Memory B cell (primary cell): ENCODE results near the gene RFX1.

Source experiments
- ATAC-seq: fragments of 150-1000 bp; cut with Tn5 transposase; 2 replicates; pipeline ENCODE4 v1.10.0; 2021; ENCODE audit warnings: low read depth, mild to moderate bottlenecking, moderate library complexity
- DNase-seq, 2 donors: peaks; one replicate each; pipeline ENCODE4 v3.0.0; 2022; ENCODE audit warnings: low spot score in 2 of 2
- H3K27ac Mint-ChIP-seq: one replicate; pipeline ENCODE4 v1.8.0; 2022; ENCODE audit warnings: mild to moderate bottlenecking, moderate library complexity, mixed read lengths
- H3K27me3 Mint-ChIP-seq: one replicate; pipeline ENCODE4 v1.8.0; 2022; ENCODE audit warnings: mixed read lengths
- H3K36me3 Mint-ChIP-seq: one replicate; pipeline ENCODE4 v1.8.0; 2022; ENCODE audit warnings: mild to moderate bottlenecking, mixed read lengths
- H3K4me1 Mint-ChIP-seq: one replicate; pipeline ENCODE4 v1.8.0; 2022; ENCODE audit warnings: mixed read lengths
- H3K4me3 Mint-ChIP-seq: one replicate; pipeline ENCODE4 v1.8.0; 2022; ENCODE audit warnings: mild to moderate bottlenecking, moderate library complexity, mixed read lengths
- H3K9me3 Mint-ChIP-seq: one replicate; pipeline ENCODE4 v1.8.0; 2022; ENCODE audit warnings: mixed read lengths

RFX1 gene

GRCh38 chr19:14015524-14016035 lies 9.5 kb upstream of the RFX1 start:
- peak in 1 of 2 donors; percentile 52 for DNase-seq
- peak; percentile 91 for ATAC-seq

DNA sequence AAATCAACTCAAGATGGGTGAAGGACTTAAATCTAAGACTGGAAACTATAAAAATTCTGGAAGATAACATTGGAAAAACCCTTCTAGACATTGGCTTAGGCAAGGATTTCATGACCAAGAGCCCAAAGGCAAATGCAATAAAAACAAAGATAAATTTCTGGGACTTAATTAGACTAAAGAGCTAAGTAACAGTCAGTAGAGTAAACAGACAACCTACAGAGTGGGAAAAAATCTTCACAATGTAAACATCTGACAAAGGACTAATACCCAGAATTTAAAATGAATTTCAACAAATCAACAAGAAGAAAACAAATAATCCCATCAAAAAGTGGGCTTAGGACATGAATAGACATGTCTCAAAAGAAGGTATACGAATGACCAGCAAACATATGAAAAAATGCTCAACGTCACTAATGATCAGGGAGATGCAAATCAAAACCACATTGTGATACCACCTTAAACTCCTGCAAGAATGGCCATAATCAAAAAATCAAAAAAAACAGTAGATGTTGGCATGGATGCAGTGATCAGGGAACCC lies 6.3 kb upstream of the RFX1 start:
- peaks cover 17% of the 10 kb centered on the region for H3K4me1 Mint-ChIP-seq
- no peak for DNase-seq
- no peaks in the 10 kb centered on the region for H3K36me3 Mint-ChIP-seq

More at GRCh38 chr19:14015524-14016035, 9.5 kb upstream of the RFX1 start:
- Mint-ChIP-seq H3K9me3 (no peaks in the 10 kb centered on the region), H3K4me1 (peaks cover 23% of the 10 kb centered on the region), H3K36me3 (no peaks in the 10 kb centered on the region), H3K27me3 (no peaks in the 10 kb centered on the region), H3K4me3 (peak overlapping the region; percentile 77), H3K27ac (peak overlapping the region; percentile 91)

DNA sequence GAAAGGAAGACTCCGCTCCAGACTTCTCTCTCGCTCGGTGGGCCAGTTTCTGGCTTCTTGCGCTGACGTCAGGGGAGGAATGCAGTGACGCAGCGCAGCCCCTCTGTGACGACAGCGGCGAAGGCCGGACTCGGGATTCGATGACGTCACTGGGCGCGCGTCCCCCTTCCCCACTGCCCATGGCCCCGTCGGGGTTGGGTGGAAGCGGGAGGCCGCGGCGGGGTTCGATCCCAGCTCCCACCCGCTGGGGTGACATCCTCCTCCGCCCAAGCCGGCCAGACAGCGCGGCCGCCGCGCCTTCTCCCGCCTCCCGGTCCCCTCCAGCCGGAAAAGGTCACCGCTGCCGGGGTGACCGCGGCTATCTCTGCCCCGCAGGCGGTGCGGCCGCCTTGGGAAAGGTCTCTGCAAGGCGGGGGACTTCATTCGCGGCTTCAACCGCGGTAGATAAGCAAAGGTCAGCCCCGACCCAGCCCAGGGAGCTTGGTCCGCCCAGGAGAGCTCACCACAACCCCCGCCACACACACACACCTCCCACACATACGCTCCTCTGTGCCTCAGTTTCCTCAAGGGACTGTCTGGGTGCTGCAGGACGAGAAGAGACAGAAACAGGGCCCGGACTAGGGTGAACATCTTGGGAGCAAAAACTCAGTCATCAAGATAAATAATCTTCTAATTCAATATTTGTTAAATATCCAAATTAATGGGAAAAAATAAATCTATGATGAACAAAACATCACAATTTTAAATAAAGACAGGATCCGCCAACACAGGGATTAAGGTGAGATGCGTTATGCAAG lies 844 bp upstream of the RFX1 start:
- Mint-ChIP-seq H3K4me3 (peak overlapping the region; percentile 90), H3K27ac (peak overlapping the region; percentile 100), H3K27me3 (no peaks in the 10 kb centered on the region), H3K4me1 (peaks cover 34% of the 10 kb centered on the region), H3K36me3 (no peaks in the 10 kb centered on the region), H3K9me3 (no peaks in the 10 kb centered on the region)
- peak in 1 of 2 donors; percentile 96 for DNase-seq
- ATAC-seq, result no peak

More for the DNA sequence above, 6.3 kb upstream of the RFX1 start:
- Mint-ChIP-seq H3K9me3 (no peaks in the 10 kb centered on the region), H3K4me3 (no peak overlapping the region), H3K27me3 (no peaks in the 10 kb centered on the region), H3K27ac (peak overlapping the region; percentile 10)
- no peak for ATAC-seq

- H3K27me3 Mint-ChIP-seq, result no peaks in the 10 kb centered on the region
- H3K27ac Mint-ChIP-seq, result peak overlapping the region; percentile 100
- H3K4me3 Mint-ChIP-seq, result peak overlapping the region; percentile 90
- H3K36me3 Mint-ChIP-seq, result no peaks in the 10 kb centered on the region
- peaks cover 39% of the 10 kb centered on the region for H3K4me1 Mint-ChIP-seq
- peak; percentile 90 to 97 for DNase-seq
- ATAC-seq, result peak; percentile 48
- H3K9me3 Mint-ChIP-seq, result no peaks in the 10 kb centered on the region
These were observed 603 bp downstream of the RFX1 start for GRCh38 chr19:14005349-14006084.

- no peaks in the 10 kb centered on the region for H3K27me3 Mint-ChIP-seq
- peak overlapping the region; percentile 86 for H3K4me3 Mint-ChIP-seq
- H3K27ac Mint-ChIP-seq, result peak overlapping the region; percentile 100
- H3K4me1 Mint-ChIP-seq, result peaks cover 45% of the 10 kb centered on the region
- no peaks in the 10 kb centered on the region for H3K9me3 Mint-ChIP-seq
- ATAC-seq (no peak), DNase-seq (peak in 1 of 2 donors; percentile 31)
- no peaks in the 10 kb centered on the region for H3K36me3 Mint-ChIP-seq
These were observed 1.3 kb downstream of the RFX1 start for GRCh38 chr19:14004619-14005348.

DNA sequence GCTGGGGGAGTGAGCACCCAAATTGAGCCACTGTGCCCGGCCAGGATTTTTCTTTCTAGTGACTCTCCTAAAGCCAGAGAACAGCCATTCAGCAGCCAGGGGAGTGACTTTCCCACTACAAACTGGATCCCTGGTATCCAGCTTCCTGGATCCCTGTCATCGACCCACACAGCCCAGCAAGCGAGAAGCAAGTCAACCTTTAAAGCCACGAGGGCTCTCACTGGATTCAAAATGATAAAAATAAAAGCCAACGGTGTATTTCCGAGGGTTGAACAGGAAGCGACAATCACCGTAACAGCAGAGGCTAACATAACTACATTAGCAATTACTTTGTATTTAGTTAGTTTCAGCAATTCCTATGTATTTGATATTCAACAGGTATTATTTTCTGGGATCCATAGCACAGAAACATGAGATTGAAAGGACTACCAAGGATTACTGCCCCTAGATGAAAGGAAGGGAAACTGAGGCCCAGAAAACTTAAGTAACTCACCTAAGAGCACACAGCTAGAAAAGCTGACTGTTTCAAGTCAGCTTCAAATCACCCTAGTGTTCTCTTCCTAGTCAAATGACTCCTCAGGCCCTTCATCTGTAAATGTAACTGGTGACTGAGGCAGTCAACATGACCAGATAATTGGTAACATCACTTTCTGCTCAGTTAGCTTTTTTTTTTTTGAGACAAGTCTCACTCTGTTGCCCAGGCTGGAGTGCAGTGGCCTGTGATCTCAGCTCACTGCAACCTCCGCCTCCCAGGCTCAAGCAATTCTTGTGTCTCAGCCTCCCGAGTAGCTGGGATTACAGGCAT lies 2.7 kb downstream of the RFX1 start:
- H3K27me3 Mint-ChIP-seq, result no peaks in the 10 kb centered on the region
- H3K4me1 Mint-ChIP-seq, result peaks cover 43% of the 10 kb centered on the region
- H3K36me3 Mint-ChIP-seq, result peaks cover 4% of the 10 kb centered on the region
- H3K9me3 Mint-ChIP-seq, result no peaks in the 10 kb centered on the region
- DNase-seq (no peak), ATAC-seq (no peak)
- H3K27ac Mint-ChIP-seq, result peak overlapping the region; percentile 100
- H3K4me3 Mint-ChIP-seq, result peak overlapping the region; percentile 50

GRCh38 chr19:14002571-14003250 lies 3.4 kb downstream of the RFX1 start:
- DNase-seq, result no peak

GRCh38 chr19:14000691-14001375 lies 5.3 kb downstream of the RFX1 start:
- Mint-ChIP-seq H3K36me3 (peaks cover 4% of the 10 kb centered on the region), H3K9me3 (no peaks in the 10 kb centered on the region), H3K4me1 (peaks cover 39% of the 10 kb centered on the region), H3K27ac (peak overlapping the region; percentile 100), H3K4me3 (peak overlapping the region; percentile 56), H3K27me3 (no peaks in the 10 kb centered on the region)
- no peak for ATAC-seq
- no peak for DNase-seq

More at GRCh38 chr19:14002571-14003250, 3.4 kb downstream of the RFX1 start:
- H3K27me3 Mint-ChIP-seq, result no peaks in the 10 kb centered on the region
- no peaks in the 10 kb centered on the region for H3K9me3 Mint-ChIP-seq
- peaks cover 41% of the 10 kb centered on the region for H3K4me1 Mint-ChIP-seq
- no peak for ATAC-seq
- peak overlapping the region; percentile 74 for H3K4me3 Mint-ChIP-seq
- peaks cover 4% of the 10 kb centered on the region for H3K36me3 Mint-ChIP-seq
- H3K27ac Mint-ChIP-seq, result peak overlapping the region; percentile 100

DNA sequence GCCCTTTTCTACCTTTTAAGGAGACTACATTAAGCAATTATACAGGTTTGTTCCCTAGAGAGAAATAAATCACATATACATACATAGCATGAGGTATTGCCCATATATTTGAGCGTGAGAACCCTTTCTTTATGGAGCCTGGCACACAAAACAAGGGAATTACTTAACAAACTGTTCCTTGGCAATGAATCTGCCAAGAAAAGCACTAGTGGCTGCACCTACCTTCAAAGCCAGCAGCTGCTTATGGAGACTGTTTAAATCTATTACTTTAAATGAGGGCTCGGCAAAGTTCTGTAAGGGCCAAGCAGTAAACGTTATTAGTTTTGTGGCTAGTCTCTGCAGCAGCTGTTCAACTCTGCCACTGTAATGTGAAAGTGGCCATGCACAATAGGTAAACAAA lies 7.0 kb downstream of the RFX1 start:
- DNase-seq (no peak), ATAC-seq (no peak)
- Mint-ChIP-seq H3K4me3 (no peak overlapping the region), H3K27me3 (no peaks in the 10 kb centered on the region), H3K36me3 (peaks cover 6% of the 10 kb centered on the region), H3K9me3 (no peaks in the 10 kb centered on the region), H3K4me1 (peaks cover 27% of the 10 kb centered on the region), H3K27ac (no peak overlapping the region)

DNA sequence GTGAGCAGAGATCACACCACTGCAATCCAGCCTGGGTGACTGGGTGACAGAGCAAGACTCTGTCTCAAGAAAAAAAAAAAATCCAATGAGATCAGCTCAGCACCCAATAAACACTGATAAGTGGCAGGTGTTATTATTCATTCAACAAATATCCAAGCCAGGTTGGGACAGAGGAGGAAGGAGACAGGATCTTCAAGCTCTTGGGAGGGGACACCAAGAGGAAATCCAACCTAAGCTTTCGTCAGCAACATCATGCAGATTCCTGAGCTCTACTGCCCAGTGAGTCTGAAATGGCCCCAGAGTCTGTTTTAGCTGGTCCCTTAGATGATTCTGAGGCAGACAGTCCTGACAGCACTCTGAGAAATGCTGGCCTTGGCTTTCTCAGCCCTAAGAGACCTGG lies 7.7 kb downstream of the RFX1 start:
- Mint-ChIP-seq H3K27ac (no peak overlapping the region), H3K27me3 (no peaks in the 10 kb centered on the region), H3K36me3 (peaks cover 6% of the 10 kb centered on the region), H3K4me1 (peaks cover 24% of the 10 kb centered on the region), H3K9me3 (no peaks in the 10 kb centered on the region), H3K4me3 (no peak overlapping the region)
- no peak for ATAC-seq
- DNase-seq, result no peak

DNA sequence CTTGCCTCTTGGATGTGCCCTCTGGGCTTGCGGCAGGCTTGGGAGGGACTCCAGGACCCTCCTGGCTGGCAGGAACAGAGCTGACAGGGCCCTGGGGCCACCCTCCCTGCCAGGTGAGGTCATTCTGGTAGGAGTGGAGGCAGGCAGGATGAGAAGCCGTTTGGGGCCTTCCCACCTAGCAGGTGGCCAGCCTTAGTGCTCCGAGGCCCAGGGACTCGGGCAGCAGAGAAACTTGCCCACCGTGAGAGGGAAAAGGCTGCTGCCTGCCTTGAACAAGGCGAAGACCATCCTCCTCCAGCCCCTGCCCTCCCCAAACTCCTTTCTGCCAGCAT lies 8.5 kb downstream of the RFX1 start:
- ATAC-seq (no peak), DNase-seq (no peak)
- Mint-ChIP-seq H3K27me3 (no peaks in the 10 kb centered on the region), H3K4me3 (no peak overlapping the region), H3K36me3 (peaks cover 6% of the 10 kb centered on the region), H3K9me3 (no peaks in the 10 kb centered on the region), H3K27ac (no peak overlapping the region), H3K4me1 (peaks cover 16% of the 10 kb centered on the region)

DNA sequence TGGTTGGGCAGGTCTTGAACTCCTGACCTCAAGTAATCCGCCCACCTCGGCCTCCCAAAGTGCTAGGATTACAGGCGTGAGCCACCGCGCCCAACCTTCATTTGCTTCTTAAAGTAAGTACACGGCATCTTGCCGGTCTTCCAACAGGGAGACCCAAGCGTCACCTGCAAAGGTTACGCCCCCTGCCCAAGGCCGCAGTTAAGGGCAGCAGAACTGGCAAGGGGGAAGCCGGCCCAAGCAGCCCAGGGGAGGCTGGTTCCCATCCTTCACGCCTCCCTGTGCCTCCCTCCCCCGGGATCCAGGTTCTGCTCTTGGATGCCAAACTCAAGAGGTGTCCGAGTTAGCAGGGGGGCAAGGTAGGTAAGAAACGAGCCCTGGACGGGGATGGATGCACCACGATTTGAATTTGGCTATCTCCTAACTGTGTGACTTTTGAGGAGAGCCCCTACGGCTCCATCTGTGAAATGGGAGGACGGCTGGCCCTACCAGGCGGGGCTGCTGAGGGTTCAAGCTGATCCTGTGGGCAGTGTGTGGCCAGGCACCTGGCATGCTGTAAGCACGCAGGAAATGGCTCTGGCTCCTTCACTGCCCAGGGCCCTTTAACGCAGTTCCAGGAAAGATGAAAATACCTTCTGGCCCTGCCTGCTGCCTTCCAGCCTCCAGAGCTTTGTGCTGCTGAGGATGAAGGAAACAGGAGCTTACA lies 9.0 kb downstream of the RFX1 start:
- no peak for DNase-seq

More for the DNA sequence above, 9.0 kb downstream of the RFX1 start:
- no peaks in the 10 kb centered on the region for H3K27me3 Mint-ChIP-seq
- no peak overlapping the region for H3K4me3 Mint-ChIP-seq
- H3K27ac Mint-ChIP-seq, result no peak overlapping the region
- peaks cover 13% of the 10 kb centered on the region for H3K4me1 Mint-ChIP-seq
- no peak for ATAC-seq
- peaks cover 8% of the 10 kb centered on the region for H3K36me3 Mint-ChIP-seq
- H3K9me3 Mint-ChIP-seq, result no peaks in the 10 kb centered on the region
